HCT116 (cell line): ENCODE measurements around the gene OSBPL8. TPM values are rescaled to one million over a fixed set of nuclear protein-coding genes. Genes with fewer than 3 reads are reported as not detected.
"Not testable (repeated sequence)": the region's sequence is repeated elsewhere in the genome, so short reads cannot be mapped to it uniquely, and the experiment has no call there.

Experiments used
- ATAC-seq: fragments of 200-7000 bp; cut with Tn5 transposase; 2 replicates; pipeline ENCODE4 v1.9.1; 2020; ENCODE audit warnings: mild to moderate bottlenecking, moderate library complexity
- BruUV-seq: library from RNA; stranded (reverse); fragments of 400-500 nt; replicated peaks from 2 replicates; lab custom pipeline; 2021; lab: Mats Ljungman, UMichigan
- CTCF ChIA-PET: fragments of 300-600 bp; sonication (Branson Sonifier 250); formaldehyde crosslinking; loops from one replicate; lab custom pipeline; 2021; ENCODE audit warnings: antibody characterized with exemption; lab: Charles Lee
- POLR2A ChIA-PET: fragments of 300-600, 350-600 bp; sonication (Branson Sonifier 250); formaldehyde crosslinking; loops from one replicate; lab custom pipeline; 2021; ENCODE audit warnings: antibody characterized with exemption; lab: Charles Lee
- RAD21 ChIA-PET, 2 experiments: fragments of 300-600 bp; sonication (Branson Sonifier 250); formaldehyde crosslinking; loops; one replicate each; lab custom pipeline; 2023; ENCODE audit warnings: low total read pairs in 2 of 2; ENCODE audit not compliant: uncharacterized antibody in 2 of 2, unreplicated experiment in 2 of 2, low non-redundant PET in 1 of 2; lab: Charles Lee
- DNase-seq: peaks from one replicate; pipeline ENCODE4 v3.0.0-alpha.2; 2010; ENCODE audit warnings: low read depth, low spot score
- H2AFZ ChIP-seq: fragments of 200-600 bp; shearing (Covaris generic), sonication (generic); 2 replicates; pipeline ENCODE4 v1.6.1; 2017; ENCODE audit warnings: low read depth, mixed run types, mixed read lengths, antibody characterized with exemption, low read length; ENCODE audit not compliant: poor library complexity, severe bottlenecking
- H3K27ac ChIP-seq: 2 replicates; pipeline ENCODE4 v1.5.1; 2012; ENCODE audit warnings: low read depth, low read length
- H3K27me3 ChIP-seq: fragments of 200-600 bp; sonication (generic); 2 replicates; pipeline ENCODE4 v1.6.1; 2016; ENCODE audit warnings: mixed run types, low read length, mixed read lengths; ENCODE audit not compliant: insufficient read depth
- H3K36me3 ChIP-seq, 2 experiments: fragments of 200-500 bp in 1 of 2; fragments of 200-600 bp in 1 of 2; sonication (Bioruptor generic) in 1 of 2; sonication (generic) in 1 of 2; 2 replicates each; pipeline versions ENCODE4 v1.5.1 to v1.6.1; 2014 to 2016; ENCODE audit warnings: low read length in 2 of 2, inconsistent platforms in 1 of 2, mixed read lengths in 1 of 2, mixed run types in 1 of 2; ENCODE audit not compliant: insufficient read depth in 2 of 2, control insufficient read depth in 1 of 2
- H3K4me1 ChIP-seq, 2 experiments: fragments of 200-600 bp in 1 of 2; sonication (generic) in 1 of 2; 2 replicates each; pipeline versions ENCODE4 v1.5.1 to v1.6.1; 2012 to 2017; ENCODE audit warnings: low read length in 2 of 2, inconsistent platforms in 1 of 2, mild to moderate bottlenecking in 1 of 2, mixed read lengths in 1 of 2, mixed run types in 1 of 2, moderate library complexity in 1 of 2; ENCODE audit not compliant: insufficient read depth in 2 of 2, control insufficient read depth in 1 of 2
- H3K4me2 ChIP-seq: fragments of 200-600 bp; sonication (generic); 2 replicates; pipeline ENCODE4 v1.6.1; 2017; ENCODE audit warnings: mixed run types, low read length, mixed read lengths
- H3K4me3 ChIP-seq, 2 experiments: fragments of 200-600 bp in 1 of 2; sonication (generic) in 1 of 2; replicated peaks in 1 of 2; 2 replicates each; pipeline ENCODE4 v1.5.1; 2011 to 2016; ENCODE audit warnings: low read length in 2 of 2, control low read depth in 1 of 2, low read depth in 1 of 2, mild to moderate bottlenecking in 1 of 2, mixed read lengths in 1 of 2, mixed run types in 1 of 2
- H3K79me2 ChIP-seq: fragments of 200-600 bp; sonication (generic); 2 replicates; pipeline ENCODE4 v1.6.1; 2017; ENCODE audit warnings: mild to moderate bottlenecking, mixed run types, low read length, moderate library complexity, mixed read lengths; ENCODE audit not compliant: insufficient read depth
- H3K9ac ChIP-seq: fragments of 200-600 bp; sonication (generic); 2 replicates; pipeline ENCODE4 v1.6.1; 2016; ENCODE audit warnings: low read length, mixed read lengths
- H3K9me2 ChIP-seq: fragments of 200-600 bp; sonication (generic), shearing (Covaris generic); 2 replicates; pipeline ENCODE4 v1.6.1; 2017; ENCODE audit warnings: mixed run types, mild to moderate bottlenecking, moderate library complexity; ENCODE audit not compliant: insufficient read depth
- H3K9me3 ChIP-seq, 2 experiments: fragments of 200-500 bp in 1 of 2; fragments of 200-600 bp in 1 of 2; sonication (Bioruptor generic) in 1 of 2; sonication (generic) in 1 of 2; 2 replicates each; pipeline ENCODE4 v1.6.1; 2014 to 2017; ENCODE audit warnings: low read length in 2 of 2, mixed read lengths in 2 of 2, inconsistent platforms in 1 of 2, low read depth in 1 of 2, mild to moderate bottlenecking in 1 of 2, mixed run types in 1 of 2, moderate library complexity in 1 of 2; ENCODE audit not compliant: control insufficient read depth in 1 of 2, insufficient read depth in 1 of 2
- H4K20me1 ChIP-seq: fragments of 200-600 bp; sonication (generic), shearing (Covaris generic); 2 replicates; pipeline ENCODE4 v1.6.1; 2017; ENCODE audit warnings: mixed run types, mild to moderate bottlenecking, moderate library complexity; ENCODE audit not compliant: insufficient read depth
- CBX3 ChIP-seq: IDR thresholded peaks from 2 replicates; pipeline ENCODE4 v1.6.1; 2012; ENCODE audit warnings: low read depth
- ELF1 ChIP-seq: IDR thresholded peaks from 2 replicates; pipeline ENCODE4 v1.6.1; 2012; ENCODE audit warnings: low read depth, borderline replicate concordance
- EZH2 ChIP-seq: fragments of 200-600 bp; sonication (generic); IDR thresholded peaks from 2 replicates; pipeline ENCODE4 v1.6.1; 2017; ENCODE audit warnings: antibody characterized with exemption, mixed run types
- FOSL1 ChIP-seq: IDR thresholded peaks from 2 replicates; pipeline ENCODE4 v1.6.1; 2012; ENCODE audit warnings: low read depth
- JUND ChIP-seq: IDR thresholded peaks from 2 replicates; pipeline ENCODE4 v1.6.1; 2012
- MAX ChIP-seq: IDR thresholded peaks from 2 replicates; pipeline ENCODE4 v1.6.1; 2012
- POLR2A ChIP-seq: IDR thresholded peaks from 2 replicates; pipeline ENCODE4 v1.7.0; 2011; ENCODE audit warnings: borderline replicate concordance; ENCODE audit not compliant: insufficient read depth, insufficient read length; ENCODE audit errors: extremely low read depth
- POLR2AphosphoS5 ChIP-seq: IDR thresholded peaks from 2 replicates; pipeline ENCODE4 v1.6.1; 2011; ENCODE audit warnings: mild to moderate bottlenecking, low read depth, low read length, moderate library complexity
- SP1 ChIP-seq: IDR thresholded peaks from 2 replicates; pipeline ENCODE4 v1.6.1; 2012; ENCODE audit warnings: low read depth
- SRF ChIP-seq: IDR thresholded peaks from 2 replicates; pipeline ENCODE4 v1.6.1; 2012; ENCODE audit warnings: low read depth
- ZFX ChIP-seq: fragments of 450-650 bp; IDR thresholded peaks from 2 replicates; pipeline ENCODE4 v1.6.1; 2017
- intact Hi-C: fragments of 100-400 bp; cut with micrococcal nuclease; formaldehyde crosslinking; loops from 2 replicates; pipeline ENCODE4 v1.10.0; 2022
- total RNA-seq: library from RNA; stranded (reverse); gene quantifications from one replicate; pipeline ENCODE4 v1.2.1, GENCODE V29; 2021; ENCODE audit not compliant: unreplicated experiment

The OSBPL8 gene
- total RNA-seq, 1 experiment from 2014 or later = 115 TPM

DNA sequence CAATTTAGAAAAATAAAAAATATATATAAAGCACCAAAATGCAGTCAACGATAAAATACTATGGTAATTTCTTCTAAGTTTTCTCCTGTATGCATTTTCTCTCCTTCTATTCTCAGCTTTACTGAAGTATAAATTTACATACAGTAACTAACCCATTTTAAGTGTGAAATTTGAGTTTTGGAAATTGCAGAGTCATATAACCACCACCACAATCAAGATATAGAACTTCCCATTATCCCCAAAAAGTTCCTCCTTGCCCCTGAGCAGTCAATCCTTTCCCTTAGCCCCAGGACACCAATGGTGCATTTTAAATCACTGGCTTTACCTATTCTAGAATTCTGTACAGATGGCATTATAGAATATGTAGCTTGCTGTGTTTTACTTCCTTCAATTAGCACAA is 180.3 kb downstream of the OSBPL8 start:
- ATAC-seq (no peak), DNase-seq (no peak)
- RAD21 ChIA-PET = no interaction called here
- no peaks in the 10 kb centered on the region for H3K4me1 ChIP-seq
- H4K20me1 ChIP-seq = no peaks in the 10 kb centered on the region
- BruUV-seq = no TSS peak
- no peak overlapping the region for H3K27ac ChIP-seq
- H3K27me3 ChIP-seq = no peaks in the 10 kb centered on the region
- TF ChIP-seq POLR2AphosphoS5 = no peak
- no peak for TF ChIP-seq FOSL1
- no peak for TF ChIP-seq JUND
- no peak for TF ChIP-seq MAX
- no peak for TF ChIP-seq EZH2
- TF ChIP-seq ZFX = no peak
- no peak for TF ChIP-seq CBX3
- TF ChIP-seq SRF = no peak
- no peak for TF ChIP-seq SP1
- TF ChIP-seq POLR2A = no peak
- TF ChIP-seq ELF1 = no peak
- TF ChIP-seq, all 23 proteins: peak for 0
- no peaks in the 10 kb centered on the region for H3K9me2 ChIP-seq
- H3K9ac ChIP-seq = no peak overlapping the region
- H3K4me2 ChIP-seq = no peak overlapping the region
- H2AFZ ChIP-seq = no peak overlapping the region
- CTCF ChIA-PET = no interaction called here
- H3K4me3 ChIP-seq = no peak overlapping the region
- no peaks in the 10 kb centered on the region for H3K9me3 ChIP-seq
- intact Hi-C loops = no loop called here
- peaks cover 13 to 23% of the 10 kb centered on the region in 2 experiments for H3K36me3 ChIP-seq
- POLR2A ChIA-PET = no interaction called here
- no peaks in the 10 kb centered on the region for H3K79me2 ChIP-seq

DNA sequence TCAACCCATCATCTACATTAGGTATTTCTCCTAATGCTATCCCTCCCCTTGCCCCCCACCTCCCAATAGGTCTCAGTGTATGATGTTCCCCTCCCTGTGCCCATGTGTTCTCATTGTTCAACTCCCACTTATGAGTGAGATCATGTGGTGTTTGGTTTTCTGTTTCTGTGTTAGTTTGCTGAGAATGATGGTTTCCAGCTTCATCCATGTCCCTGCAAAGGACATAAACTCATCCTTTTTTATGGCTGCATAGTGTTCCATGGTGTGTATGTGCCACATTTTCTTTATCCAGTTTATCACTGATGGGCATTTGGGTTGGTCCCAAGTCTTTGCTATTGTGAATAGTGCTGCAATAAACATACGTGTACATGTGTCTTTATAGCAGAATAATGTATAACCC is 182.7 kb downstream of the OSBPL8 start:
- intact Hi-C loops, H3K9me2 ChIP-seq, BruUV-seq, H3K79me2 ChIP-seq, ATAC-seq, H3K27me3 ChIP-seq, CTCF ChIA-PET, H3K4me1 ChIP-seq, H3K9ac ChIP-seq, H4K20me1 ChIP-seq, RAD21 ChIA-PET, H3K4me3 ChIP-seq, POLR2A ChIA-PET, H3K27ac ChIP-seq, H3K4me2 ChIP-seq, H3K9me3 ChIP-seq, DNase-seq, H2AFZ ChIP-seq: not testable (repeated sequence)
- H3K36me3 ChIP-seq = peaks cover 14 to 25% of the 10 kb centered on the region in 2 experiments
